GM21737 (cell line): ENCODE data around the gene PRIMPOL.
"Not testable (repeated sequence)": the region's sequence is repeated elsewhere in the genome, so short reads cannot be mapped to it uniquely, and the experiment has no call there.

Experiments used
- ATAC-seq: cut with Tn5 transposase; IDR thresholded peaks from one replicate; pipeline ENCODE4 v1.9.1; 2021; ENCODE audit warnings: mild to moderate bottlenecking, moderate library complexity; ENCODE audit not compliant: unreplicated experiment

Gene PRIMPOL

DNA sequence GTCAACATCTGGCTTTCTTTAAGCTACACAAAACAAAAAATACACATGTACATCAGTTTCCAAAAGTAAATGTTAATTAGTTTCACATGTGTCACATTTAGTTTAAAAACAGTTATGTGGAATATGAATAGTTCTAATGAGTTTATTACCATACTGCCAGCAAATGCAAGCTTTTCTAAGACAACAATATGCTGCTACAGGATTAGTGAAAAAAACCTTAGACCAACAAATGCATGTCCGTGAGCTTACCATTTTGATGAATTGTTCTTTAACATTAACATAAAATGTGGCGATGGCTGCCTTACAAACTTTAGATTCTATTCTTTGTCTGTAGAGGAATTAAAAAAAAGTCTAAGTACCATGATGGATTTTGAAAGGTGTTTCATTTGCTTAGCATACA lies 52.6 kb downstream of the PRIMPOL start:
- ATAC-seq, result no peak

DNA sequence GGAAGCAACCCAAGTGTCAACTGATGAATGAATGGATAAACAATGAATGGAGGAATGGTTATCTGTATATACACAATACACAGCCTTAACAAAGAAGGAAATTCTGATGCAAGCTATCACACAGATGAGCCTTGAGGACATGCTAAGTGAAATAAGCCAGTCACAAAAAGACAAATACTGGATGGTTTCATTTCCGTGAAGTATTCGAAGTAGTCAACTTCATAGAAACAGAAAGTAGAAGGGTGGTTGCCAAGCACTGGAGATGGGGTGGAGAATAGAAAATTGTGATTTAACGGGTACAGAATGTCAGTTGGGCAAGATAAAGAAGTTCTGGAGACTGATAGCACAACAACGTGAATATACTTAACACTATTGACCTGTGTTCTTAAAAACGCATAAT lies 56.2 kb downstream of the PRIMPOL start:
- ATAC-seq, result no peak

DNA sequence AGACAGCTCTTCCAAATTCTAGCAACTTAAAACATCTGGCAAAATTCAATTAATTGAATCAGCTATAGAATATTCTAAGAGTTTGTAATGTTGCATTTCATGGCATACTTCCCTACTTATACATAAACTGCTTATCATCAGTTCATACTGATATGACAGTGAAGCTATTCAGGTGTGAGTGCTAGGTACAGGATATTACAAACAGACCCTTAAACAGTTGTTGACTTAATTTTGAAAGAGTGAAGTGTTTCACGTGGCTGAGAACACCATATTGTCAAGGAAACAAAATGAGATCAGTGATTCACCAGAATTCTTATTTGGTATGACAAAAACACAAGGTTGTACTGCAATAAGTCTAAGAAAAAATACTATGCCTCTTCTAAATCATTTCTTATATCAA lies 56.9 kb downstream of the PRIMPOL start:
- ATAC-seq, result no peak

- ATAC-seq, result no peak
Measured at GRCh38 chr4:184712322-184712721, 62.8 kb downstream of the PRIMPOL start.

DNA sequence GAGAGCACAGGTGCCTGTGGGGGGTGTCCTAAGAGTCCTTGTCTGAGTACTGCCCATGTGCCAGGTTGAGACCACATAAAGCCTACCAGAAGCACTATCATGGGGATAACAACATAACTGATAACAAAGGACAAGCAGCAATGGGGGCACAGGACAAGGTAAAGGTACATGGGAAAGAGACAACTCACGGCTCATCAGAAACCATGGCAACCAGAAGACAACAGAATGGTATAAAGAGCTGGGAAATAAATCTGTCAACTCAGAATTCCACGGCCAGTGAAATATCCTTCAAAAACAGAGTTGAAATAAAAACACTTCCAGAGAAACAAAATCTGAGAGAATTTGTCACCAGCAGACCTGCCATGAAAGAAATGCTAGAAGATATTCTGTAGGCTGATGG lies 64.3 kb downstream of the PRIMPOL start:
- ATAC-seq, result no peak

- no peak for ATAC-seq
Measured at GRCh38 chr4:184715526-184715925, 66.0 kb downstream of the PRIMPOL start.

DNA sequence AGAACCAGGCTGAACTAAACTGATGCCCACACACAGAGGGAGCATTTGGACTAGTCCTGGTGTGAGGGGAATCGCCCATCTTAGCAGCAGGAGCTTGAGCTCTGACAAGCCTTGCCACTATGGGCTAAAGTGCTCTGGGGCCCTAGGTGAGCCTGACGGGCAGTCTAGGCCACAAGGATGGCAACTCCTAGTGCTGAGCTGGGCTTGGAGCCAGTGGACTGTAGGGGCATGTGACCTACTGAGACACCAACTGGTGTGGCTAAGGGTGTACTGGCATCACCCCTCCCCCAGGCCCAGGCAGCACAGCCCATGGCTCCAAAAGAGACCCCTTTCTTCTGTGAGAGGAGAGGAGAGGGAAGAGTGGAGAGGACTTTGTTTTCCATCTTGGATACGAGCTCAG lies 69.9 kb downstream of the PRIMPOL start:
- ATAC-seq, result no peak

DNA sequence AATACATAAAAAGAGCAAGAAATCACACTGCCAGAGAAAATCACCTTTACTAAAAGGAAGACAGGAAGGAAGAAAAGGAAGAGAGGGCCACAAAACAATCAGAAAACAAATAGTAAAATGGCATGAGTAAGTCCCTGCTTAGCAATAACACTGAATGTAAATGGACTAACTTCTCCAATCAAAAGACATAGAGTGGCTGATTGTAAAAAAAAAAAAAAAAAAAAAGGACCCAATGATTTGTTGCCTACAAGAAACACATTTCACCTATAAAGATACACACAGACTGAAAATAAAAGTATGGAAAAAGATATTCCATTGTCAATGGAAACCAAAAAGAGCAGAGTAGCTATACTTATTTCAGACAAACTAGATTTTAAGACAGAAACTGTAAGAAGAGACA lies 71.7 kb downstream of the PRIMPOL start:
- no peak for ATAC-seq

GRCh38 chr4:184722798-184723197 lies 73.3 kb downstream of the PRIMPOL start:
- no peak for ATAC-seq

- ATAC-seq, result no peak
Measured at GRCh38 chr4:184727430-184727829, 77.9 kb downstream of the PRIMPOL start.

DNA sequence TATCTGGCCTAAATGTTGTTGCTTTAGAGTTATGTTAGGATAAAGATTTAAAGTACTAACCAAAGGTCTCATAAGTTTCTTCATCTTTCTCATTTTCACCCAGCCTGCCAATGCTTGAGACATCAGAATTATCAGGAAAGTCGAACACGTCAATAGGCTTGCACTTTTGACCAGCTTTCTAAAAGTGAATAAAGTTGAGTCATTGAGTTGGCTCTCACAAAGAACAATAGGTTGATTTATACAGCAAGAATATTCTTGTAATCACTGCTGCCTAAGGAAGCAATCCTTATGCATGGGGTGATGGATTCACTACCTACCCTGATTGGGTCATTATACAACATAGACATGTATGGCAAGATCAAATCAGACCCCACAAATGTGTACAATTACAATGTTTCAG lies 79.3 kb downstream of the PRIMPOL start:
- ATAC-seq, result no peak

DNA sequence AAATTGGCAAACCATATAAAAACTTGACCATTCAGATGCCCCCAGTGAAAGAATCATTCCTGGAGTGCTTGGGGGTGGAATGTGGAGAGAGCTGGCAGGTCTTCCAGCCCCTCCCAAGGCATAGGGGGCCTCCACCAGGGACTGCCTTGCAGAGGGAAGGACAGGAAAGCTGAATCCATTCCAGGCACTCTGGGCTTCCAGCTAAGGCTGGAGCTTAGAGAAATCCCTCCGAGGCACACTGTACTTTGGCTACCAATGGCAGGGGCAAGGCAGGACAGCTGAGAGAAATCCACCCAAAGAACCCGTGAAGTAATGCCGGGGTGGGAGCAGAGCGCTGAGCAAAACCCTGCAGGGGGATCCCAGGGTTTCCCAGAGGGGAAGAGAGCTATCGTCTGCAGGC lies 80.4 kb downstream of the PRIMPOL start:
- no peak for ATAC-seq

DNA sequence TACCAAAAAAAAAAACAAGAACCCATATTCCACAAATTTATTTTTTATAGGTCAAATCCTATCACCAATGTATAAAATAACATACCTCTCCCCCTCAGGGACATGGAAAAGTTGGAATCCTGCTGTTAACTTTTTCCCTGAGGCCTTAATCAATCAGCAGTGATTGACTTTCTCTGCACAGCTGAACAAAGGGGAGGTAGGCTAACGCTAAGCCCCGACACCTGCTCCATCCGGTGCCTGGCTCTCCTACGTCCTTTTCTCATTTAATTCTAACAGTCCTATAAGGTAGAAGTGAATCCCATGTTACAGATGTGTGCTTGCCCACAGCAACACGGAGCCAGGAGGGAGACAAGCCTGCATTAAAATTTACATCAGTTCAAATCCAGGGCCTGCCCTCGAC lies 81.5 kb downstream of the PRIMPOL start:
- ATAC-seq, result no peak

GRCh38 chr4:184732126-184732525 lies 82.6 kb downstream of the PRIMPOL start:
- no peak for ATAC-seq

GRCh38 chr4:184733654-184734524 lies 84.4 kb downstream of the PRIMPOL start, which contains the start of gene CENPU:
Gene CENPU (minus strand): TSS chr4:184734096. CDS start chr4:184734062, 34 bp downstream.
- ATAC-seq, result peak; percentile 92

GRCh38 chr4:184734758-184735157 lies 85.2 kb downstream of the PRIMPOL start:
- ATAC-seq, result no peak

DNA sequence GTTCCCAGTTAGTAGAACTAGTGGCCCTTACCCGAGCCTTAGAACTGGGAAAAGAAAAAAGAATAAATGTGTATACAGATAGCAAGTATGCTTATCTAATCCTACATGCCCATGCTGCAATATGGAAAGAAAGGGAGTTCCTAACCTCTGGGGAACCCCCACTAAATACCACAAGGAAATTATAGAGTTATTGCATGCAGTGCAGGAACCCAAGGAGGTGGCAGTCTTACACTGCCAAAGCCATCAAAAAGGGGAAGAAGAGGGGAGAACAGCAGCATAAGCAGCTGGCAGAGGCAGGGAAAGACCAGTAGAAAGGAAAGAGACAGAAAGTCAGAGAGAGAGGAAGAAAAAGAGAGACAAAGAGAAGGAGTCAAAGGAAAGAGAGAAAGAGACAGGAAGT lies 90.0 kb downstream of the PRIMPOL start:
- ATAC-seq, result not testable (repeated sequence)

DNA sequence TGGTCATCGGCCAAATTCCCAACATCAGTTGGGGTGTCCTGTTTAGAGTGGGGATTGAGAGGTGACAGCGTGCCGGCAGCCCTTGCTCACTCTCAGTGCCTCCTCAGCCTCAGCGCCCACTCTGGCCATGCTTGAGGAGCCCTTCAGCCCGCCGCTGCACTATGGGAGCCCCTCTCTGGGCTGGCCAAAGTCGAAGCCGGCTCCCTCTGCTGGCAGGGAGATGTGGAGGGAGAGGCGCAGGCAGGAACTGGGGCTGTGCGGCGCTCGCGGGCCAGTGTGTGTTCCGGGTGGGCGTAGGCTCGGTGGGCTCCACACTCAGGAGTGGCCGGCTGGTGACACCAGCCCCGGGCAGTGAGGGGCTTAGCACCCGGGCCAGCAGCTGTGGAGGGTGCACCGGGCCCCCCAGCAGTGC lies 91.4 kb downstream of the PRIMPOL start:
- ATAC-seq, result no peak

DNA sequence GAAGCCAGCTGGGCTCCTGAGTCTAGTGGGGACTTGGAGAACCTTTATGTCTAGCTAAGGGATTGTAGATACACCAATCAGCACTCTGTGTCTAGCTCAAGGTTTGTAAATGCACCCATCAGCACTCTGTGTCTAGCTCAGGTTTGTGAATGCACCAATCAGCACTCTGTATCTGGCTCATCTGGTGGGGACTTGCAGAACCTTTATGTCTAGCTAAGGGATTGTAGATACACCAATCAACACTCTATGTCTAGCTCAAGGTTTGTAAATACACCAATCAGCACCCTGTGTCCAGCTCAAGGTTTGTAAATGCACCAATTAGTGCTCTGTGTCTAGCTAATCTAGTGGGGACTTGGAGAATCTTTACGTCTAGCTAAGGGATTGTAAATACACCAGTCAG lies 92.1 kb downstream of the PRIMPOL start:
- ATAC-seq, result not testable (repeated sequence)

DNA sequence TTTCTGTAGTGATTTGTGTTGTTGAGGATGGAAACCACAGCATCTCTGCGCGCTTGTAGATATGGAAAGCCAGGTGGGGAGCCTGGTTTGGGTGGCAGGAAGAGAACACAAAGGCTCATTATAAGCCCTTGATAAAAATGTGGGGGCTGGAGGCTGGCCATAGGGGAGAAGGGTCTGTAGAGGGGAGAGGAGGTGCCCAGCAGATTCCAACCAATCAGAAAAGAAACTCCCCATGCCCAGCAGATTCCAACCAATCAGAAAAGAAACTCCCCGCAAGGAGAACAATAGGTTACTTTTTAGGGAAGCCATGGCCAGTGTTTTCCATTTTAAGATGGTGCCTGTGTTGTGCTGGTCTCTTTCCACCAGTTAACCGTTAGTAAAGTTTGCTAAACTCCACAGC lies 94.1 kb downstream of the PRIMPOL start:
- ATAC-seq, result no peak

DNA sequence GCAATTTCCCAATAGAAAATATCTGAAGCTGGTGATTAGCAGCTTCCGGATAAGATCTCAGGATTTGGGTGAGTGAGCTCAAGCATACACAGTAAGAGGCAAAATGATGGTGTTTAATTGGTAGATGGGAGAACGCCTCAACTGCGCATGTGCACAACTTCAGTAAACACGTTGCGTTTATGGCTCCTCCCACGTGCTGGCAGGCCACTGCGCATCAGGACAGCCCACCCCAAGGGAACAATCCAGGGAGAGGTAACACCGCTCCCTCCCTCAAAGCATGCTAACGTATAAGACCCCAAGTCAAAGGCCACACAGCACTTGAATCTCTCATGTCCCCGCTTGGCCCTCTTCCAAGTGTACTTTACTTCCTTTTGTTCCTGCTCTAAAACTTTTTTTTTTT lies 94.7 kb downstream of the PRIMPOL start:
- no peak for ATAC-seq
